Hypothalamus (tissue), 51 donors: ENCODE measurements around the gene PIP4K2B.
"Not testable (repeated sequence)": the region's sequence is repeated elsewhere in the genome, so short reads cannot be mapped to it uniquely, and the experiment has no call there.

Source experiments
- DNase-seq, 51 donors: peaks; one replicate each; lab custom pipeline; 2025; lab: John Stamatoyannopoulos, UW

Gene PIP4K2B

GRCh38 chr17:38731526-38732294, 67.6 kb downstream of the PIP4K2B start:
- DNase-seq: peak in 2 of 51 donors; percentile 8 to 12

GRCh38 chr17:38730526-38731379, 68.6 kb downstream of the PIP4K2B start:
- peak in 22 of 51 donors; percentile 18 to 69 (median 31) for DNase-seq

GRCh38 chr17:38729886-38730525, 69.3 kb downstream of the PIP4K2B start, which contains the start of gene CISD3:
TSS of gene CISD3 (plus strand) at chr17:38730341. CDS start at chr17:38730359, 18 bp downstream.
- peak in 48 of 51 donors; percentile 24 to 89 (median 67) for DNase-seq

GRCh38 chr17:38729368-38729885, 69.9 kb downstream of the PIP4K2B start:
- DNase-seq: no peak

- peak in 1 of 51 donors; percentile 17 for DNase-seq
Observed at GRCh38 chr17:38728290-38728831, 71.0 kb downstream of the PIP4K2B start.

- no peak for DNase-seq
Observed at GRCh38 chr17:38727736-38728135, 71.6 kb downstream of the PIP4K2B start.

GRCh38 chr17:38726145-38726544, 73.2 kb downstream of the PIP4K2B start:
- DNase-seq: not testable (repeated sequence)

GRCh38 chr17:38725066-38725465, 74.3 kb downstream of the PIP4K2B start:
- DNase-seq: peak in 3 of 51 donors; percentile 34 to 73 (median 64)

GRCh38 chr17:38724337-38724988, 74.9 kb downstream of the PIP4K2B start:
- peak in 49 of 51 donors; percentile 23 to 95 (median 76) for DNase-seq

GRCh38 chr17:38721802-38722201, 77.6 kb downstream of the PIP4K2B start:
- no peak for DNase-seq

GRCh38 chr17:38720941-38721340, 78.4 kb downstream of the PIP4K2B start:
- no peak for DNase-seq

GRCh38 chr17:38719943-38720641, 79.3 kb downstream of the PIP4K2B start:
- no peak for DNase-seq

GRCh38 chr17:38719289-38719942, 79.9 kb downstream of the PIP4K2B start:
- no peak for DNase-seq

- DNase-seq: no peak
Observed at GRCh38 chr17:38717139-38717745, 82.1 kb downstream of the PIP4K2B start.

- no peak for DNase-seq
Observed at GRCh38 chr17:38716368-38717005, 82.9 kb downstream of the PIP4K2B start.
